ENCODE data around the gene CCR5AS.
"Not testable (repeated sequence)": the region's sequence is repeated elsewhere in the genome, so short reads cannot be mapped to it uniquely, and the experiment has no call there.

The CCR5AS gene

DNA sequence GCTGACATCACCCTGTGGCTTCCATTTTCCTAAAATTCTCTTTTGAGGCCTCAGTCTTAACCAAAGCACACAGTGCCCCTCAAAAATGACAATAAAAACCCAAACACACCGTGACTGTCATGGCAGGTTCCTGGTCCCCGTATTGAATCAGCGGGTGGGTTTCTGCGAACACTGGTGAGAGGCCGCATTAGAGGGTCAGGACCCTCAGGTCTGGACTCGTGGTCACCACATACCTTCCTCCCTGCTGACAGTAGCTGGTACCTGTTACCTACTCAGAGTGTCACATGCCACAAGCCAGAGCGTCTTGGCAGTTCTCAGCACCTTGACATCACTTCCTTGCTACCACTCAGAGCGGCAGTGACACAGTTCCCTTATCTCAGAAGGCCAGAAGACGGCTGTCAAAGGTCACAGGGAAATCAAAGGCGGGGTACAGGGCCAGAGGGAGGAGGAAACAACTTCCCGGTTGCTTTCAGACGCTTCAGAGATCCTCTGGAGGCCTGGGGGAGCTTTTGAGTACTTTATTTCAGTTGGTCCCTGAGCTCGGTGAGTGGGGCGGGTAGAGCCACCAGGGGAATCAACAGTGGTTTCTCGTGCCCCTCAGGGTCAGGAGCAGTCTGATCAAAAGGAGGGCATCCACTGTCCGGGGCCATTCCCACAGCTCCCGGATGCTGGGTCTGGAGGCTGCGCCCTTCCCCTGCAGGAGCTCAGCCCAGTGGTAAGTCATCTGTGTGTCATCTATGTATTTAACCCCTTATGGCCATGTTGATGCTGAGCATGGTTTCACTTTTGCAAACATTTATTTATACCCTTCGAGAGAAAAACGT, at the start of gene CCR5AS, which contains the start of gene CCRL2:
Gene CCR5AS, minus strand, starts transcription at position 279 of the 824 bp plus-strand sequence.
Gene CCRL2, plus strand, starts transcription at position 472 of the 824 bp plus-strand sequence. CDS start 821 bp downstream, outside the sequence.
- peak; percentile 4 for DNase-seq (ENCODE audit: low read depth)

DNA sequence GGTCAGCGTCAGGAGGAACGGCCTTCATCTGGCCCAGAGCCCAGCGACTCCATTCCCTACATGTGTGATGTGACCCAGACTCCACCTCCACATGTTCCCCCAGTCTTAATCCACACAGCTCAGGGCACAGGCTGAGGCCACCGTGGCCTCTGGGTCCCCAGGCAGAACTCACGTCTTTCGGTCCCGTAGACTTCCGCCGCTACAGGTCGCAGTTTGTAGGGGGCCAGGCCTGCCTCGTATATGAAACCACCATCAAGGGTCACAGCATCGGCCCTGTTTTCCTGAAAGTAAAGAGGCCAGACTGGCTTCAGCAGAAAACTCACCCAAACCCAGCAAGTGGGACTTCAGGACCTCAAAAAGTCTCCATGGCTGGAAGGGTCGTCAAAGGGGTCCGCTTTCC, 49.3 kb upstream of the CCR5AS start:
- DNase-seq (ENCODE audit: low read depth): no peak

DNA sequence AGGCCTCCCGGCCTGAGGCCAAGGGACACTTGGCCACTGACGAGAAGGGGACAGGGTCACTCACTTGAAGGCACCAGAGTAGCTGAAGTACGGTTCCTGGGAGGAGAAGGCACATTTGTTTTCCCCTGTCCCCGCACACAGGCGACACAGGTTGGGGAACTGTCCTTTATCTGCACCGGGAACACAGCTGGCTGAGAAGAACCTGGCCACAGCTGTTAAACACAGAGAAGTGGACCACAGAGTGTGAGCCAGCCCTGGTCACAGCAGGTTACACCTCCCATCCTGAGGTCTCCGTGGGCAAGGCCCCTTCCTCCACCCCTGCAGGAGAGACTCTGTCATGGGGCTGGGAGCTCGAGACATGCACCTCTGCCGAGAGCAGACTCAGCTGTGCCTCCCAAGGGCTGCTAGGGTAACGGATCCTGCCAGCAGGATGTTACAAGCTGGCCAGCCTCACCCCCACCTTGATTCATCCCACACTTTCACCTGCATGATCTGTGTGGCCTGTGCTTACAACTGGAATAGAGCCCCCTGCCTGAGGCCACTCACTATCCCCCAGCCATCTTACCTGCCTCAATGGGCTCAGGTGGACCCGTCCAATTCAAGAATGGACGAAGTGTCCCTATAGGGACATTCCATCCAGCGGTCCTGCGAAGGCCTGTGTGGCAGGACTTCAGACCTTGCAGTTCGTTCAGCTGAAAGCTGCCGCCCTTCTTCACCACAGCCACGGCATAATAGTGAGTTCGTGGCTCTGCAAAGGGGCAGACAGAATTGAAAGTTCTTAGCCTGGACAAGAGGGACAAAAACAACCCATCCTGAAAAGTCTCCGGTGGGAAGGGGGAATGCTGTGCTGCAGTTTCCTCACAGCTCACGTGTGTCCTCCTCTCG, 48.6 kb upstream of the CCR5AS start:
- no peak for DNase-seq (ENCODE audit: low read depth)

DNA sequence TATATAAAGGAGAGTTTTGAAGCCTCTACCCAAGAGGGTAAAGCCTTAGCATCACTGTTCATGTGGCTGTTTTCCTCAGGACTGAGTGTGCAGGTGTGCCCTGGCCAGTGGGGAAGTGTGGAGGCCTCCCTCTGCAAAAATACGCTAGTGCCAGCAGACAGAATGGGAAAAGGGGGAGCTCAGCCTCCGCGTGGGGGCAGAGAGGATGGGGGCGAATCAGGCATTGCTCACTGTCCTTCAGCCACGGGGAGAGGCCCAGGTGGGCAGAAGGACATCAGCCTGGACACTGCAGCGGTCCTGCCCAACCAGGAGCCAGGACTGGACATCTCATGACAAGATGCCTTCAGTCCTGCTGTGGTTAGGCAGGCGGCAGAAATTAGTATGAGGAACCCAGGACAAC, 47.7 kb upstream of the CCR5AS start:
- no peak for DNase-seq (ENCODE audit: low read depth)

DNA sequence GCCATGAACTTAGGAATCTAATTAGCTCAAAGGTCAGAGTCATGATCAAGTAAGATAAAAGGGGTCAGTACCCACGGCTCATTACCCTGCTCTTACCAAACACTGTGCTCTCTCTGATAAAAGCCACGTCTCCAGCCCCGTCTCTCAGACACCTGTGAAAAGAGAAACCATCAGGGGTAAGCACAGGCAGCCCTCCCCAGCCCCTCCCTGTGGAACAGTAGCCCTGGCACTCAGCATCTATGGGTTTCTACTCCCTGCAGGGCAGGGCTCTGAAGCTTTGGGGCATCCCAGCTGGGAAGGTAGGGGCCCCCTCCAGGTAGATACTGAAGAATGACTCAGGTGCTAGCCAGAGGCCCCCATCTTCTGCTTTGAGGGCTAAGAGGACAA, 47.3 kb upstream of the CCR5AS start:
- no peak for DNase-seq (ENCODE audit: low read depth)

DNA sequence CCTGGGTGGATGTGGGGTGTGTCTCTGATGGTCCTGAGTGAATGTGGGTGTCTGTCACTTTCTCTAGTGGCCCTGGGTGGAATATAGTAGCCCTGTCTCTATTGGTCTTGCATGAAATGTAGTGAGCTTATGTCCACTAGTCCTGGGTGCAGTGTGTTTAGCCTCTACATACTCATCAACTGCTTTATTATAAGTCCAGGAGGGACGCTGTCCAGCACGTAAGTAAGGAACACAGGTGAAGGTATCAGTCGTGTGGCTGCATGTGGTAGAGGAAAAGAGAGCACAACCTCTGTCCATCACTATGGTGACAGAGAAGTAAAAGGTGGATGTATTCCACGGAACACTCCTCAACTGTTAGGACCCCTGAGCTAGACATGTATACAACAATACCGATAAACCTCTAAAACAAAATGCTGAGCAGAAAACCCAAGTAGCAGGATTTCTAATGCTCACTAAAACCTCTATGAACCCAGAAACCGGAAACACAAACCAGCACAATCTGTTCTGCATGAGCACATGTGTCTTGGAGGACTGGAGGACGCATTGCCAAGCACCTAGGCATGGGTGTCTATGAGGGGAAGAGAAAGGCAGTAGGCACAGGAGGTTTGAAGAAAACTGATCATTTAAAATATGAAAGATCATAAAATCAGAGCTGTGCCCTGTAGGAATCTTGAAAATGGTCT, 46.8 kb upstream of the CCR5AS start:
- no peak for DNase-seq (ENCODE audit: low read depth)

DNA sequence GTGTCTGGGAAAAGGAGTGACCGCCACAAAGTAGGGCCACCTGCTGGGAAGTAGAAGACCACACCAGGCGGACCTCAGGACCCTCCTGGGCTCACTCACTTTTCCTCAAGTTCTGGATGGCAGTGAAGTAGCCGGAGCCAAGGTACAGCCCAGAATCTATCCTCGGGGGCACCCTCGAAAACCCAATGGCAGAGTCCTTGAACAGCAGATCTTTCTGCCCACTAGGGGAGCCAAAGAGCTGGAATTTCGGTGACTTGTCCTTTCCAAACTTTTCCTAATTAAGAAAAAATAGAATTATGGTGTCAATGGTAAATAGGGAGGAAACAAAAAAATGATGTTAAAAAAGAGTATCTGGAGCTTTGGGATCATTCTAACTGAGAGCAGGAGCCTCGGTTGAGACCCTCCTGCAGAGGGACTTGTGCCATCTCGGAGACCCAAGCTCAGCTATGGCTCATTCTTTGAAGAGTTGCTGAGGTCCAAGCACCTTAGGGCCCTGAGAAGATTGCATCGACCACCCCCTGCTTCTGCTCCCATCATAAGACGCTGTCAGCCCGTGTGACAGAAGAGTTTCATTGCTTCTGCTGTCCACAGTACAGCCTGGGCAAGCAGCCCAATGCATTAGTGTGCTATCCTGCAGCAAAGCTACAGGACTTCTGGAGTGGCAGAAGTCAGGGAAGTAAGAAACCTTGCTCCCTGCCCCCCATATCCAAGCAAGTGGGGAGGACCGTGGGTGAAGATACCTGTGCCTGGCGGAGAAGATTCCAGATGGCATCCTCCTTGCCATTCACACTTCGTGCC, 43.1 kb upstream of the CCR5AS start:
- DNase-seq (ENCODE audit: low read depth): no peak

DNA sequence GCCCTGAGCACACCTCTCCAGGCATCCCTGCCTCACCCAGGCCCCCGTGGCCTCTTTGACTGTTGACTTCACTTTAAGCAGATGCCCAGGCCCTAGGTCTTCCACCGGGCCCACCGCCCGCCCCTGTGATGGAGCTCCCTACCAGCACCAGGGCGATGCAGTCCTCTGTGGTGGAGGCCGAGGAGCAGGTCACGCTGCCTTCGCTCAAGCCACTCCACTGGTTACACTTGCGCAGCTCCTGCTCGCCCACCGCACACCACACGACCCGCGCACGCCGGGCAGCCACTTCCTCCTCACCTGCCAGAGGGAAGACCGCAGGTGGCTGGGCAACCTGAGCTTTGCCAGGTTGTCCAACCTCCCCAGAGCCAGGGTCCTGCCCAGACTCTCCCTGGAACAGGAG, 41.9 kb upstream of the CCR5AS start:
- no peak for DNase-seq (ENCODE audit: low read depth)

DNA sequence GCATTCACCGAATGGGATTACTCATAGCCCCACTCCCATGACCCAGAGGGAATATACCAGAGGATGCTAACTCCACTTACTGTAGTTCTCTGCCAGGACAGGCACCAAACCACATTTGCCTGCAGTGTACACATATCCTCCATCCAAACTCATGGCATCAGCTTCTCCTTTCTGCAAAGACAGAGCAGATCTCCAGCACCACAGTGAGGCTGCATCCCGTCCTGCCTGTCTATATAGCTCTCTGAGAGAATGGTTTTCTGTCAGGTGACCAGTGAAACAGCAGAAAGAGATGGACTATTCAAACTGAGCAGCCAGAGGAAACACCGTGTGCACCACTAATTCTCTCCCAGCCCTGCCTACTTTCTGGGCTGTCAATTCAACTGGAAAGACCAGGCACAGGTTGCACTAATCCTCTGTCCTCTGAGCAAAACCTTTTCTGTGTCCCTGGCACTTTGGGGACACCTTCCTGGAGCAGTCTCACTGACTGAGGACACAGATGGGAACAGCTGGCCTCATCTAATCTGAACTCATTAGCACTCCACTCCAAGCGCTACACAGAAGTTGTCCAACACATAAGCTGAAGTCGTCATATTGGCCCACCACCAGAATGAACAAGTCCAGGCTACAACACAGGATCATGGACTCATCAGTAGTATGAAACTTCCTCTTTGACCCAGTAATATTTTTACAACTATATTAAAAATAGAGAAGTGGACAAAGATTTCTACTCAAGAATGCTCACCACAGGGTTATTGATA, 40.5 kb upstream of the CCR5AS start:
- no peak for DNase-seq (ENCODE audit: low read depth)

DNA sequence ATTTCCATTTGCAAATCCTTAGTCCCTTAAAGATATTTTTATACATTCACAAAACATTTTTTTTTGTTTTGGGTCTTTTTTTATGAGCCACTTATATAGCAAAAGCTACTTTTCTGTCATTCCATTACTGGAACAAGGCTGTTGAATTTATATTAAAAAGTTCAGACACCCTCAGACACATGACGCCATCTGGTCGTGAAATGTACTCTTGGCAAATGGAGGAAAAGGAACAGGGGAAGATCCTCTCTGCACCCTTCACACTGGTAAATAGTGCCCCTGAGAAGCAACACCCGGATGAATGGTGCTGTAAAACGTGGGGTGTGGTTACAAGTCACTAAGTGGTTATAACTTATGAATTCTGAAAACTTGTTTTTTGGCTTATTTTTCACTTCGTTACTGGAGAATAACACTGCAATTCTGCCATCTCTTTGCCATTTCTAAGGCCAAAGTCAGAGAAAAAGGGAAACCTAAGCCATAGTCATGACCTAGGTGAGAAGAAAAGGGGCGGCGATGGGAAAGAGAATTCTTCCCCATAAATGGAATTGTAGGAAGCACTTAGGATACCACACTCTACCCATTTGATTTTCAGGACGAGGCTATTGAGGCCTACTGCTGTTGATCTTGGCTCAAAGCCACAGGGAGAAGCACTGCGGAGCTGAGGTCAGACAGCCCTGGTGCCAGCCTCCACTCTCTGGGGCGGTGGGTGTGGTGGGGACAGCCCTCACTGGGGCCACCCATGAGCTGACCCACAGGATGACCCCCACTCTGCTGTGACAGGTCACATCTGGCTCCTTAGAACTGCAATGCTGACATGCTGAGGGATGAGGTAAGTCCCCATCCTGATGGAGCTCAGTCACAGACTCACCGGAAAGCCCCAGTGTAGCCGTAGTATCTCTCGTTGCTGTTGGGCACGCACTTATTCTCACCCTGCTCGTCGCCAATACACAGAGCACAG, 36.0 kb upstream of the CCR5AS start:
- no peak for DNase-seq (ENCODE audit: low read depth)

DNA sequence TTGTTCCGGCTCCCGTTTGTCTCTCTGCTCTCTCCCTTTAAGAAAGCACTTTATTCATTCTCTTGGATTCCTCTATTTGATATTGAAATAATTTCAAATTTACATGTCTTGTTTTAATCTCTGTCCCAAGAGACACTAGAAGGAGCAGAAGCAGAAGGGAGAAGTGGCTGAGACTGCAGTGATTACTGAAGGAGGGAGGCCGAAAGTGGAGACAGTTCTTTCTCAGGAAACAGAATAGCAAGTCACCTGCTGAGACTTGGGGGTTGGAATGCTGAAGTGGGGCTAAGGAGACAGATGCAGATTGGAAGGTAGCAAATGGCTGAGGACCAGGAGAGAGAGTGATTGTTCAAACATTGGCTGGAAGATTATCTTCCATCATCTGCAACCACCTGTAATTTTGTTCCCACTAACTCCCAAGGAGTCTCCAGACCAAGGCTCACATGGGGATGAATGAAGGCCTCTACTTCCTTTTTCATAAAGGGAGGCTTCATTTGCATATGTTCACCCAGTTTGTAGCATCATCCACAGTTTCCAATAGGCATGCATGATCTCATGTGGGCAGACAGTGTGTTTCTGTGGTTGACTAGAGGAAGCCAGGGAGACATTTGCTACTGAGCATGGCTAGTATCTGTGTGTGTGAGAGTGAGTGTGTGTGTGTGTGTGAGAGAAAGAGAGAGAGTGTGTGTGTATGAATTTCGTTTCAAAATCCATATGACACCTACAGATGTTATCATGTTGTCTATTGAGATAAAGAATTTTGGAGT, 33.8 kb upstream of the CCR5AS start:
- DNase-seq (ENCODE audit: low read depth): no peak

DNA sequence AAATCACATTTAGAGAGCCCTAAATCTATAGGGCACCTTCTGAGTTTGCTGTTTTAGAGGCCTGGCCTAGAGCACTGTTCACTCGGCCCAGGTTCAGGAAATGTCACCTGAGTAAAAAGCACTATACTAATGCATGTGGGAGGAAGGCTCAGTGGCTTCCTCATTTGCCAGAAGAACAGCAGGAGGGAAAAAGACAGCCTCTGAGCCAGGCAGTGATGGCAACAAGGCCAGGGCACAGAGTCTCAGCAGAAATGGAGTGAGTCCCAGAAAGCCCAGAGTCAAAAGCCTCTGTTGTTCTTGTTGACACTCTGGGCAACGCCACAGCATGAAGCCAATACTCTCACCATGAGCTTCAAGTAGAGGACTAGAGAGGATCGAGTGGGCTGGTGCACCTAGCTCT, 32.0 kb upstream of the CCR5AS start:
- DNase-seq (ENCODE audit: low read depth): no peak

DNA sequence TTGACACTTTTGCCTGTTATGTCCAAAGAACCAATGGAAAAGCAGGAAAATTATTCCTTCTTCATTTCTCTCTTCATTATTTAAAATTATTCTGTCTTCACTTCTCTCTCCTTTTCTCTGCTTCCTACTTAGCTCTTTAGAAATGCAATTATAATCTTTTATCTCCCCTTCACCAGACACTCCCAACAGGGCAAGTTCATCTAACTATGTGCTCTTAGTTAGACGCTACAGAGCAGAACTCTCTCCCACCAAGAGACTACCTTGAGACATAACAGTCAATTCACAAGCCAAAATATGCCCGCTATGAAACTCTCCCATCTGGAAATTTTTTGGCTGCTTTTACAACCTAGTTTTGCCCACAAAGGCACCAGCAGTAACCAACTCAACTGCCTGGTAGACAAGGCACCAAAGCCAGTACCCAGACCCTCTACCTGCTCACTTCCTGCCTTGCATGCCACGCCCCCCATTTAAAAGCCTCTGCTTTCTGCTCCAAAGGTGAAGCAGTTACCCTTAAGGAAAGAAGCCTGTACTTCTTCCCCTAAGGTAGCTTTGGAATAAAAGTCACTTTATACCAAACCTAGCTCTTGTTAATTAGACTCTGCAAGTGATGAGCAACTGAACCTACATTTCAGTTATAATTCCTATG, 28.3 kb upstream of the CCR5AS start:
- no peak for DNase-seq (ENCODE audit: low read depth)

DNA sequence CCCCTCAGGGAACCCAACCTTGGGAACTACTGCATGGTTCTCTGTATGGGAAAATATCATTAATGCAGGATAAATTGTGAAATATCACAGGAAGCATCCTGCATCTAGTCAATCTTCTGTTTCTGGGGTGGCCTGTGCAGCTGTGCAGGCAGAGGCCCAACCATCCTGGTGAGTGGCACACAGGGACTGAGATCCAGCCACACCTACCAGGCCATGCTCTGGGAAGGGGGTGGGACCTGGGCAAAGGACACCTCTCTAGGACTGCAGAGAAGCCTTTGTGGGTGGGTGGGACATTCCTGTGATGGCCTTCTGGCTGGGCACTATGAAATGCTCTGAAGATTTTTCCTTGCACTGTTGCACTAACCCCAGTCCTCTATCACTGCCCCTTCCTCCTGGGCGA, 27.0 kb upstream of the CCR5AS start:
- no peak for DNase-seq (ENCODE audit: low read depth)

DNA sequence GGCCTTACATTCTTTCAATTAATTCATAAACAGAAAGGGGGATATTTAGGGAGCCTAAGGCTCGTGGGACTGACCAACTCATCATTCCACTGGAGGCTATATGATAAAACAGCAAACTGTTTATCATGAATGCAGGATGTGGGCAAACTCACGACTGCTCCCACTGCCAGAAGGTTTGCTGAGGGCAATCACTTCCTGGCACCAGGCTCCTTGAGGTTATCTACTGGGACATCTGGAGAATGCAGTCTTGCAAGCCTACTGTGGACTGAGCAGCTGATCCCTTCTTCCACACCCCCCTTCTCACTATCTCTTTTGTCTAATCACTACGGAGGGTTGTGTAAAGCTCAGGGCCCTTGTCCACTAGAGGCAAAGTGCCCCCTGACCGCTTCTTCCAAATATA, 26.3 kb upstream of the CCR5AS start:
- not testable (repeated sequence) for DNase-seq (ENCODE audit: low read depth)

DNA sequence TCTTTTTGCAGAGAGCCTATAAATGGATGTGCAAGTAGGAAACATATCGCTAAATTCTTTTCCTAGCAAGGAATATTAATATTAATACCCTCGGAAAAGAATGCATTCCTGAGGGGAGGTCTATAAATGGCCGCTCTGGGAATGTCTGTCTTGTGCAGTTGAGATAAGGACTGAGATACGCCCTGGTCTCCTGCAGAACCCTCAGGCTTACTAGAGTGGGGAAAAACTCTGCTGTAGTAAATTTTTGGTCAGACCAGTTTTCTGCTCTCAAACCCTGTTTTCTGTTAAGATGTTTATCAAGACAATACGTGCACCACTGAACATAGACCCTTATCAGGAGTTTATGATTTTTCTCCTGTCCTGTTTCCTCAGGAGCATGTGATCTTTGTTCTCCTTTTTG, 25.0 kb upstream of the CCR5AS start:
- DNase-seq (ENCODE audit: low read depth): not testable (repeated sequence)

DNA sequence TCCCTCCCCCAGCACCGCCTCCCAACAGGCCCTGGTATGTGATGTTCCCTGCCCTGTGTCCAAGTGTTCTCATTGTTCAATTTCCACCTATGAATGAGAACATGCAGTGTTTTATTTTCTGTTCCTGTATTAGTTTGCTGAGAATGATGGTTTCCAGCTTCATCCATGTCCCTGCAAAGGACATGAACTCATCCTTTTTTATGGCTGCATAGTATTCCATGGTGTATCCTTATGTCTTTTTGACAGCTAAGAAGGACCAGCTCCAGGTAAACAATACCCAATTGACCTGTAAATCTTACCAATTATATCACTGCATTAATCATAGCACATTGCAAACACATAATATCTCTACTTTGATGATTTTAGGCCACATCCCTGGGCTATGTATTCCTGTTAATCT, 24.0 kb upstream of the CCR5AS start:
- not testable (repeated sequence) for DNase-seq (ENCODE audit: low read depth)

DNA sequence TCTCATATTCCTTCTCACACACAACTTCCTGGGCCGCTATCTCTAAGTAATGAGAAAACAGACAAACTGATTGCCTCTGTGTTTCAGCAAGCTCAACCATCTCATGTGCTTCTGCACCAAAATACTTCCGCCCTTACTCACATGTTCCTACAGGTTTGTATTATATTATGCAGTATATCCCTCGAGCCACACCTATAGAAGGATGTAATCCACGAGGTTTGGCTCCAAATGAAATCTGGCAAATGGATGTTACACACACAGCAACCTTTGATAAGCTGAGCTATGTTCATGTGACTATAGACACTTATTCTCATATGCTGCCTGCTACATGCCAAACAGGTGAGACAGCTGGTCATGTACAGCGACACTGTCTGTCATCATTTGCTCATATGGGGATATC, 22.8 kb upstream of the CCR5AS start:
- DNase-seq (ENCODE audit: low read depth): no peak
